OCI-LY3 (cell line): ENCODE measurements around the gene FBH1.

Experiments
- EZH2phosphoT487 ChIP-seq: fragments of 200-600 bp; shearing (Covaris generic); IDR thresholded peaks from 2 replicates; pipeline ENCODE4 v1.6.1; 2018; ENCODE audit warnings: antibody characterized with exemption, mixed run types, low read depth
- TF ChIP-seq, protein P1 (sequence below): fragments of 200-600, 300-600 bp; sonication (generic); IDR thresholded peaks from 2 replicates; pipeline ENCODE4 v1.5.1; 2014; ENCODE audit warnings: antibody characterized with exemption, low read length, low read depth

- TF ChIP-seq, protein P1, sequence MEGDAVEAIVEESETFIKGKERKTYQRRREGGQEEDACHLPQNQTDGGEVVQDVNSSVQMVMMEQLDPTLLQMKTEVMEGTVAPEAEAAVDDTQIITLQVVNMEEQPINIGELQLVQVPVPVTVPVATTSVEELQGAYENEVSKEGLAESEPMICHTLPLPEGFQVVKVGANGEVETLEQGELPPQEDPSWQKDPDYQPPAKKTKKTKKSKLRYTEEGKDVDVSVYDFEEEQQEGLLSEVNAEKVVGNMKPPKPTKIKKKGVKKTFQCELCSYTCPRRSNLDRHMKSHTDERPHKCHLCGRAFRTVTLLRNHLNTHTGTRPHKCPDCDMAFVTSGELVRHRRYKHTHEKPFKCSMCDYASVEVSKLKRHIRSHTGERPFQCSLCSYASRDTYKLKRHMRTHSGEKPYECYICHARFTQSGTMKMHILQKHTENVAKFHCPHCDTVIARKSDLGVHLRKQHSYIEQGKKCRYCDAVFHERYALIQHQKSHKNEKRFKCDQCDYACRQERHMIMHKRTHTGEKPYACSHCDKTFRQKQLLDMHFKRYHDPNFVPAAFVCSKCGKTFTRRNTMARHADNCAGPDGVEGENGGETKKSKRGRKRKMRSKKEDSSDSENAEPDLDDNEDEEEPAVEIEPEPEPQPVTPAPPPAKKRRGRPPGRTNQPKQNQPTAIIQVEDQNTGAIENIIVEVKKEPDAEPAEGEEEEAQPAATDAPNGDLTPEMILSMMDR, result no peak
- TF ChIP-seq EZH2phosphoT487, result no peak
Observed at GRCh38 chr10:5843686-5844344, 46.2 kb upstream of the FBH1 start.
